SU-DHL-6 (cell line): ENCODE data around the gene GMNC.

Experiments
- H2AFZ ChIP-seq: fragments of 200-600 bp; sonication (generic); 2 replicates; pipeline ENCODE4 v1.6.1; 2014; ENCODE audit warnings: low read depth, mild to moderate bottlenecking, moderate library complexity, mixed read lengths, antibody characterized with exemption, low read length; ENCODE audit not compliant: severe bottlenecking
- H3F3A ChIP-seq: fragments of 200-600 bp; shearing (Covaris generic); 2 replicates; pipeline ENCODE4 v1.6.0; 2016; ENCODE audit warnings: antibody characterized with exemption, mild to moderate bottlenecking; ENCODE audit not compliant: insufficient read depth
- H3K27ac ChIP-seq: fragments of 200-600 bp; sonication (generic); 2 replicates; pipeline ENCODE4 v1.5.1; 2016; ENCODE audit warnings: low read depth, mild to moderate bottlenecking, low read length, moderate library complexity, mixed read lengths
- H3K27me3 ChIP-seq: fragments of 200-600 bp; sonication (generic), shearing (Covaris generic); 2 replicates; pipeline ENCODE4 v1.6.0; 2014; ENCODE audit warnings: mild to moderate bottlenecking, low read length
- H3K36me3 ChIP-seq: fragments of 200-600 bp; sonication (generic); 2 replicates; pipeline ENCODE4 v1.6.1; 2014; ENCODE audit warnings: mild to moderate bottlenecking, low read length, mixed read lengths
- H3K4me2 ChIP-seq: fragments of 300-600, 200-600 bp; shearing (Covaris generic), sonication (generic); 2 replicates; pipeline ENCODE4 v1.6.0; 2014; ENCODE audit warnings: low read length, low read depth, mild to moderate bottlenecking; ENCODE audit not compliant: poor library complexity, severe bottlenecking
- H3K4me3 ChIP-seq: fragments of 200-600 bp; sonication (generic); 2 replicates; pipeline ENCODE4 v1.5.1; 2014; ENCODE audit warnings: antibody characterized with exemption, low read length, mild to moderate bottlenecking, mixed read lengths; ENCODE audit not compliant: insufficient read depth, poor library complexity, severe bottlenecking
- H3K79me2 ChIP-seq: fragments of 200-600 bp; sonication (generic); 2 replicates; pipeline ENCODE4 v1.6.1; 2014; ENCODE audit warnings: mild to moderate bottlenecking, low read length, moderate library complexity; ENCODE audit not compliant: insufficient read depth
- H3K9ac ChIP-seq: fragments of 200-600 bp; sonication (generic); 2 replicates; pipeline ENCODE4 v1.7.0; 2014; ENCODE audit warnings: mild to moderate bottlenecking, low read length
- H3K9me2 ChIP-seq: fragments of 200-600 bp; sonication (generic); replicated peaks from 2 replicates; pipeline ENCODE4 v1.6.1; 2014; ENCODE audit warnings: low read length; ENCODE audit not compliant: insufficient read depth
- H3K9me3 ChIP-seq: fragments of 200-600 bp; sonication (generic); 2 replicates; pipeline ENCODE4 v1.6.1; 2014; ENCODE audit warnings: low read length, mixed read lengths; ENCODE audit not compliant: insufficient read depth
- H4K20me1 ChIP-seq: fragments of 200-600 bp; sonication (generic); 2 replicates; pipeline ENCODE4 v1.6.1; 2014; ENCODE audit warnings: low read depth, mild to moderate bottlenecking, antibody characterized with exemption, low read length, moderate library complexity, mixed read lengths
- EZH2phosphoT487 ChIP-seq: fragments of 200-600 bp; sonication (generic), shearing (Covaris generic); conservative IDR thresholded peaks from 2 replicates; pipeline ENCODE4 v1.6.1; 2018; ENCODE audit warnings: mild to moderate bottlenecking, antibody characterized with exemption, low read length, moderate library complexity, mixed read lengths
- TF ChIP-seq, protein P1 (sequence below): fragments of 200-600 bp; sonication (generic); IDR thresholded peaks from one replicate; pipeline ENCODE4 v1.5.1; 2017; ENCODE audit warnings: antibody characterized with exemption, mild to moderate bottlenecking, low read length, moderate library complexity; ENCODE audit not compliant: insufficient read depth, poor library complexity, severe bottlenecking

GMNC gene

DNA sequence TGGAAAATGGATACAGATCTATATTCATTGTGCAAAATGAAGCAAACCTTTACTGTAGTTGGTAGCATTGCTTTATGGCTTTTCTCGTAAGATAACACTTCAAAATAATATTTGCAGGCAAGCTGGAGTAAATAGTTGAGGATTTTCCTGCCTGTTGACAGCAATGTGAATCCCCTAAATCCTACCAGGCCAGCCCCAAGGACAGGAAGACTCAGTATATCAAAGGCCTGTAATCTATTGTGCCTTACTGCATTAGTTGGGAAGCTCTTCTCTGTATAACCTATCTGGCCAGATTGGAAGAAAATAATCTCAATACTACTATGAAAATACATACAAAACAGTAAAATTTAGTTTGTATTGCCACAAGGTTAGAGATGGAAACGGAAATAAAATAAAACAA is 4.6 kb upstream of the GMNC start:
- no peaks in the 10 kb centered on the region for H4K20me1 ChIP-seq
- no peak overlapping the region for H3K27ac ChIP-seq
- H3K36me3 ChIP-seq, result no peaks in the 10 kb centered on the region
- no peak overlapping the region for H3K4me3 ChIP-seq
- TF ChIP-seq, protein P1, sequence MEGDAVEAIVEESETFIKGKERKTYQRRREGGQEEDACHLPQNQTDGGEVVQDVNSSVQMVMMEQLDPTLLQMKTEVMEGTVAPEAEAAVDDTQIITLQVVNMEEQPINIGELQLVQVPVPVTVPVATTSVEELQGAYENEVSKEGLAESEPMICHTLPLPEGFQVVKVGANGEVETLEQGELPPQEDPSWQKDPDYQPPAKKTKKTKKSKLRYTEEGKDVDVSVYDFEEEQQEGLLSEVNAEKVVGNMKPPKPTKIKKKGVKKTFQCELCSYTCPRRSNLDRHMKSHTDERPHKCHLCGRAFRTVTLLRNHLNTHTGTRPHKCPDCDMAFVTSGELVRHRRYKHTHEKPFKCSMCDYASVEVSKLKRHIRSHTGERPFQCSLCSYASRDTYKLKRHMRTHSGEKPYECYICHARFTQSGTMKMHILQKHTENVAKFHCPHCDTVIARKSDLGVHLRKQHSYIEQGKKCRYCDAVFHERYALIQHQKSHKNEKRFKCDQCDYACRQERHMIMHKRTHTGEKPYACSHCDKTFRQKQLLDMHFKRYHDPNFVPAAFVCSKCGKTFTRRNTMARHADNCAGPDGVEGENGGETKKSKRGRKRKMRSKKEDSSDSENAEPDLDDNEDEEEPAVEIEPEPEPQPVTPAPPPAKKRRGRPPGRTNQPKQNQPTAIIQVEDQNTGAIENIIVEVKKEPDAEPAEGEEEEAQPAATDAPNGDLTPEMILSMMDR, result no peak
- no peak for TF ChIP-seq EZH2phosphoT487
- no peaks in the 10 kb centered on the region for H3K9me3 ChIP-seq
- H3K4me2 ChIP-seq, result no peak overlapping the region
- no peak overlapping the region for H2AFZ ChIP-seq
- H3F3A ChIP-seq, result no peaks in the 10 kb centered on the region
- H3K79me2 ChIP-seq, result no peaks in the 10 kb centered on the region
- H3K9me2 ChIP-seq, result no peaks in the 10 kb centered on the region
- H3K27me3 ChIP-seq, result no peaks in the 10 kb centered on the region
- H3K9ac ChIP-seq, result no peak overlapping the region

DNA sequence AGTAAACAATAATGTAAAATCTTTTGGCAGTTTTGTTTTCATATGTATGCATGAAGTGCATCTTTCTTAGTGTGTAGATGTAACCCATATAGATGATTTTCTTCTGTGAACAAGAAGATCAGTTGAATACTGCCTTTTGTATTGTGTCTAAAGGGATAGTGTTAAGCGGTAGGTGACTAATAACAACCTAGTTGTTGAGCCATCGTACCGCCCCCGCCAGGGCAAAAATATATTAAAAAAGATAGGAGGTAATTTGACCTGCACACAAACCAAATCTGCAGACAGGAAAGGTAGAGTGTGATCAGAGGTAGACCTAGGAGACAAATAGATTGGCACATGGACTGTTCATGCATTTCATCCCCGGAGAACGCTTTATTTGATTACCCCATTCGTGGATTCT is 3.3 kb upstream of the GMNC start:
- Histone ChIP-seq H3K36me3 (no peaks in the 10 kb centered on the region), H4K20me1 (no peaks in the 10 kb centered on the region), H3K4me3 (no peak overlapping the region), H2AFZ (no peak overlapping the region), H3K9me2 (no peaks in the 10 kb centered on the region), H3K4me2 (no peak overlapping the region), H3K79me2 (no peaks in the 10 kb centered on the region), H3K9me3 (no peaks in the 10 kb centered on the region), H3F3A (no peaks in the 10 kb centered on the region), H3K27ac (no peak overlapping the region), H3K27me3 (no peaks in the 10 kb centered on the region), H3K9ac (no peak overlapping the region)
- TF ChIP-seq EZH2phosphoT487, result no peak
- TF ChIP-seq, protein P1, result no peak

DNA sequence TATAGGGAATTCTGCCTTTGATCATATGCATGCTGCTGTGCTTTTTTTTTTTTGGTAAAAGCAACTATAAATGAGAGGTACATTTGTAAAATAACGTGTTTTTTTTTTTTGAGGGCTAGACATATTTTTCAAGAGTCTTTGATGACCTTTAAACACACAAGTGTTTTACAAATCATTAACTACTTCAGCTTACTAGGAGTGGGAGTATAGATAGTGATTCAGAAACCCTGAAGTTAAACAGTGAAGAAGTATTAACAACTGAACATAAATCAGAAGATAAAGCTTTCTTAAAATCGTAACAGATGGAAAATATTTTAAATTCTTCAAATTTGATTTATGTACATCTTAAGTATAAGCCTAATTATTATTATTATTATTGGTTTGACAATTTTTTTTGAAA is 2.9 kb upstream of the GMNC start:
- TF ChIP-seq, protein P1, result no peak
- TF ChIP-seq EZH2phosphoT487, result no peak
- Histone ChIP-seq H2AFZ (no peak overlapping the region), H3K36me3 (no peaks in the 10 kb centered on the region), H3K9me3 (no peaks in the 10 kb centered on the region), H3K9me2 (no peaks in the 10 kb centered on the region), H3K9ac (no peak overlapping the region), H3K27me3 (no peaks in the 10 kb centered on the region), H3K4me2 (no peak overlapping the region), H3K27ac (no peak overlapping the region), H3K79me2 (no peaks in the 10 kb centered on the region), H3K4me3 (no peak overlapping the region), H3F3A (no peaks in the 10 kb centered on the region), H4K20me1 (no peaks in the 10 kb centered on the region)

DNA sequence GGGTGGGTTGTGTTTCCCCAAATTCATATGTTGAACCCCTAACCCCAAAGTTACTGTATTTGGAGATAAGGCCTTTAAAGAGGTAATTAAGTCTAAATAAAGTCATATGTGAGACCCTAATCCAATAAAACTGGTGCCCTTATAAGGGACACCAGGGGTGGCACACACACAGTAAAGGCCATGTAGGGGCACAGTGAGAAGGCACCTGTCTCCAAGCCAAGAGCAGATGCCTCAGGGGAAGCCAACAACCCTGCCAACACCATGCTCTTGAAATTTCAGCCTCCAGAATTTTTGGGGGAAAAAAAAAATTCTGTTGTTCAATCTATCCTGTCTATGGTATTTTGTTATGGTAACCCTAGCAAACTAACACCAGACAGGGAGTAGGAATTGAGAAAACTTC is 1.5 kb upstream of the GMNC start:
- H3K4me2 ChIP-seq, result no peak overlapping the region
- H3K9me3 ChIP-seq, result no peaks in the 10 kb centered on the region
- no peaks in the 10 kb centered on the region for H3K9me2 ChIP-seq
- H3F3A ChIP-seq, result no peaks in the 10 kb centered on the region
- no peaks in the 10 kb centered on the region for H3K79me2 ChIP-seq
- no peaks in the 10 kb centered on the region for H3K27me3 ChIP-seq
- no peak overlapping the region for H3K4me3 ChIP-seq
- H4K20me1 ChIP-seq, result no peaks in the 10 kb centered on the region
- H3K27ac ChIP-seq, result no peak overlapping the region
- H3K9ac ChIP-seq, result no peak overlapping the region
- no peak for TF ChIP-seq EZH2phosphoT487
- no peaks in the 10 kb centered on the region for H3K36me3 ChIP-seq
- H2AFZ ChIP-seq, result no peak overlapping the region
